Measurements from ENCODE around the gene DNA2. TPM values are rescaled to one million over a fixed set of nuclear protein-coding genes. Genes with fewer than 3 reads are reported as not detected.

The DNA2 gene
- total and polyA plus RNA-seq, 2 of the 13 experiments (the other 11 are each of a cell fraction or from before 2014, with no cell fraction given) = 4.8 to 27.3 TPM

- WGBS (ENCODE audit: low lambda C conversion rate) = 61% methylated on average over 6 of the region's 6 CpGs
- intact Hi-C loops (cut with micrococcal nuclease; ENCODE audit: unreplicated experiment) = loop anchor here (5.0 kb wide), 1 partner anchor 92 kb away; the partner anchor contains the start of gene TET1
- H3K9me3 ChIP-seq (ENCODE audit: low read length) = no peaks in the 10 kb centered on the region
Measured at GRCh38 chr10:68470300-68470699, 1.5 kb downstream of the DNA2 start.

GRCh38 chr10:68469838-68470237 lies 1.9 kb downstream of the DNA2 start:
- TF ChIP-seq ZNF660 (CRISPR knock-in tag; IDR thresholded peaks at IDR 0.05; ENCODE audit: borderline replicate concordance, low read depth) = no peak
- no peaks in the 10 kb centered on the region for H3K9me3 ChIP-seq (ENCODE audit: low read length)
- H3K36me3 ChIP-seq (replicated peaks in 1 of 2; ENCODE audit: control insufficient read depth in 1 of 2, insufficient read depth in 2 of 2, low read length in 2 of 2) = peaks cover 2 to 23% of the 10 kb centered on the region in 2 experiments; a peak in 2 of 5 replicates
- WGBS (ENCODE audit: low lambda C conversion rate) = 96% methylated on average over 4 of the region's 4 CpGs
- BruUV-seq (replicated peaks) = no TSS peak
- H3K27ac ChIP-seq (ENCODE audit: extremely low read length, insufficient read depth, low read length) = peak overlapping the region; percentile 18
- peaks cover 20% of the 10 kb centered on the region for H3K79me2 ChIP-seq (ENCODE audit: insufficient read depth, low read length)
- in situ Hi-C loops (cut with HindIII; ENCODE audit: extremely low pct_ligation_motif_present, low pct_unique_long_range_greater_than_20kb) = no loop called here
- FAIRE-seq (no peak), ATAC-seq (no peak), DNase-seq (ENCODE audit: low spot score) (no peak)
- no peaks in the 10 kb centered on the region for H3K27me3 ChIP-seq (ENCODE audit: control insufficient read depth in 1 of 2, insufficient read depth in 2 of 2, low read length in 2 of 2)
- ChIA-PET CTCF (ENCODE audit: low intra/inter-chr PET ratio, low total read pairs) (no interaction called here), POLR2A (no interaction called here)
- intact Hi-C loops (cut with micrococcal nuclease; ENCODE audit: unreplicated experiment) = loop anchor here (5.0 kb wide), 1 partner anchor 92 kb away; the partner anchor contains the start of gene TET1
- no peak overlapping the region for H3K9ac ChIP-seq (ENCODE audit: insufficient read depth, low read depth, low read length)
- H3K4me1 ChIP-seq (ENCODE audit: insufficient read depth, low read length) = peaks cover 17% of the 10 kb centered on the region
- no peak overlapping the region for H2AFZ ChIP-seq (ENCODE audit: low read length)
- H3K4me2 ChIP-seq (ENCODE audit: low read depth, low read length) = peak overlapping the region; percentile 69
- peak overlapping the region in 1 of 3 experiments; percentile 84; a peak in 3 of 6 replicates for H3K4me3 ChIP-seq (replicated peaks in 1 of 3; ENCODE audit: insufficient read depth in 1 of 3, low read depth in 2 of 3, low read length in 3 of 3)
- H4K20me1 ChIP-seq (ENCODE audit: insufficient read depth, low read length) = no peaks in the 10 kb centered on the region

More at GRCh38 chr10:68470300-68470699, 1.5 kb downstream of the DNA2 start:
- Histone ChIP-seq H3K4me3 (replicated peaks in 1 of 3; ENCODE audit: insufficient read depth in 1 of 3, low read depth in 2 of 3, low read length in 3 of 3) (peak overlapping the region; percentile 80 to 84 (median 83)), H3K79me2 (ENCODE audit: insufficient read depth, low read length) (peaks cover 20% of the 10 kb centered on the region), H3K27me3 (ENCODE audit: control insufficient read depth in 1 of 2, insufficient read depth in 2 of 2, low read length in 2 of 2) (no peaks in the 10 kb centered on the region), H3K27ac (ENCODE audit: extremely low read length, insufficient read depth, low read length) (no peak overlapping the region), H4K20me1 (ENCODE audit: insufficient read depth, low read length) (no peaks in the 10 kb centered on the region), H3K9ac (ENCODE audit: insufficient read depth, low read depth, low read length) (peak overlapping the region; percentile 71), H3K4me1 (ENCODE audit: insufficient read depth, low read length) (peaks cover 17% of the 10 kb centered on the region), H3K4me2 (ENCODE audit: low read depth, low read length) (peak overlapping the region; percentile 69), H2AFZ (ENCODE audit: low read length) (no peak overlapping the region), H3K36me3 (replicated peaks in 1 of 2; ENCODE audit: control insufficient read depth in 1 of 2, insufficient read depth in 2 of 2, low read length in 2 of 2) (peaks cover 2 to 23% of the 10 kb centered on the region in 2 experiments; a peak in 2 of 5 replicates)
- POLR2A ChIA-PET = no interaction called here
- FAIRE-seq = no peak
- in situ Hi-C loops (cut with HindIII; ENCODE audit: extremely low pct_ligation_motif_present, low pct_unique_long_range_greater_than_20kb) = no loop called here
- no peak for TF ChIP-seq ZNF3 (CRISPR knock-in tag; IDR thresholded peaks at IDR 0.05)
- CTCF ChIA-PET (ENCODE audit: low intra/inter-chr PET ratio, low total read pairs) = no interaction called here
- no peak for DNase-seq (ENCODE audit: low spot score)
- ATAC-seq = no peak
- no TSS peak for BruUV-seq (replicated peaks)

All from HepG2 (cell line).